Measurements from ENCODE around the gene GMPR2. TPM values are rescaled to one million over a fixed set of nuclear protein-coding genes. Genes with fewer than 3 reads are reported as not detected.
A peak's percentile ranks its signal among the peaks of the same experiment; 100 is the strongest.

Gene GMPR2
- total and polyA plus RNA-seq, 2 of the 13 experiments (the other 11 are each of a cell fraction or from before 2014, with no cell fraction given), result 210 to 273 TPM

GRCh38 chr14:24188251-24189058, 44.3 kb upstream of the GMPR2 start, which contains the start of gene IPO4 (continued):
- TF ChIP-seq PRMT3 (CRISPR knock-in tag; IDR thresholded peaks at IDR 0.05; ENCODE audit: borderline replicate concordance, low read depth) (no peak), ZEB1 (IDR thresholded peaks at IDR 0.05; ENCODE audit: insufficient replicate concordance, low read depth) (no peak), FOXJ3 (CRISPR knock-in tag; IDR thresholded peaks at IDR 0.05; ENCODE audit: borderline replicate concordance) (peak; percentile 84), ZNF557 (CRISPR knock-in tag; IDR thresholded peaks at IDR 0.05) (peak; percentile 90; the same call in 1 of the 2 replicates), ZNF724P (CRISPR knock-in tag; IDR thresholded peaks at IDR 0.05; ENCODE audit: borderline replicate concordance) (peak; percentile 77), FOXA1 (IDR thresholded peaks at IDR 0.05) (no peak), FOXA1 (CRISPR knock-in tag; IDR thresholded peaks at IDR 0.05) (peak; percentile 76), ZHX1 (CRISPR knock-in tag; IDR thresholded peaks at IDR 0.05; ENCODE audit: low read depth) (peak; percentile 97), ZNF709 (CRISPR knock-in tag; IDR thresholded peaks at IDR 0.05) (peak; percentile 99), YEATS2 (CRISPR knock-in tag; IDR thresholded peaks at IDR 0.05; ENCODE audit: borderline replicate concordance) (peak; percentile 100), PCBP2 (optimal IDR thresholded peaks at IDR 0.05; ENCODE audit: low read depth, low read length, poor library complexity, severe bottlenecking) (peak; percentile 73), PHF5A (CRISPR knock-in tag; IDR thresholded peaks at IDR 0.05; ENCODE audit: low read depth, unreplicated experiment) (peak; percentile 100), DRAP1 (CRISPR knock-in tag; IDR thresholded peaks at IDR 0.05) (peak; percentile 75), SSRP1 (CRISPR knock-in tag; IDR thresholded peaks at IDR 0.05) (peak; percentile 76), SRY (CRISPR knock-in tag; IDR thresholded peaks at IDR 0.05) (no peak)
- TF ChIP-seq, protein P1, sequence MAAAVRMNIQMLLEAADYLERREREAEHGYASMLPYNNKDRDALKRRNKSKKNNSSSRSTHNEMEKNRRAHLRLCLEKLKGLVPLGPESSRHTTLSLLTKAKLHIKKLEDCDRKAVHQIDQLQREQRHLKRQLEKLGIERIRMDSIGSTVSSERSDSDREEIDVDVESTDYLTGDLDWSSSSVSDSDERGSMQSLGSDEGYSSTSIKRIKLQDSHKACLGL (CRISPR knock-in tag; IDR thresholded peaks at IDR 0.05), result peak; percentile 100
- TF ChIP-seq, protein P2, sequence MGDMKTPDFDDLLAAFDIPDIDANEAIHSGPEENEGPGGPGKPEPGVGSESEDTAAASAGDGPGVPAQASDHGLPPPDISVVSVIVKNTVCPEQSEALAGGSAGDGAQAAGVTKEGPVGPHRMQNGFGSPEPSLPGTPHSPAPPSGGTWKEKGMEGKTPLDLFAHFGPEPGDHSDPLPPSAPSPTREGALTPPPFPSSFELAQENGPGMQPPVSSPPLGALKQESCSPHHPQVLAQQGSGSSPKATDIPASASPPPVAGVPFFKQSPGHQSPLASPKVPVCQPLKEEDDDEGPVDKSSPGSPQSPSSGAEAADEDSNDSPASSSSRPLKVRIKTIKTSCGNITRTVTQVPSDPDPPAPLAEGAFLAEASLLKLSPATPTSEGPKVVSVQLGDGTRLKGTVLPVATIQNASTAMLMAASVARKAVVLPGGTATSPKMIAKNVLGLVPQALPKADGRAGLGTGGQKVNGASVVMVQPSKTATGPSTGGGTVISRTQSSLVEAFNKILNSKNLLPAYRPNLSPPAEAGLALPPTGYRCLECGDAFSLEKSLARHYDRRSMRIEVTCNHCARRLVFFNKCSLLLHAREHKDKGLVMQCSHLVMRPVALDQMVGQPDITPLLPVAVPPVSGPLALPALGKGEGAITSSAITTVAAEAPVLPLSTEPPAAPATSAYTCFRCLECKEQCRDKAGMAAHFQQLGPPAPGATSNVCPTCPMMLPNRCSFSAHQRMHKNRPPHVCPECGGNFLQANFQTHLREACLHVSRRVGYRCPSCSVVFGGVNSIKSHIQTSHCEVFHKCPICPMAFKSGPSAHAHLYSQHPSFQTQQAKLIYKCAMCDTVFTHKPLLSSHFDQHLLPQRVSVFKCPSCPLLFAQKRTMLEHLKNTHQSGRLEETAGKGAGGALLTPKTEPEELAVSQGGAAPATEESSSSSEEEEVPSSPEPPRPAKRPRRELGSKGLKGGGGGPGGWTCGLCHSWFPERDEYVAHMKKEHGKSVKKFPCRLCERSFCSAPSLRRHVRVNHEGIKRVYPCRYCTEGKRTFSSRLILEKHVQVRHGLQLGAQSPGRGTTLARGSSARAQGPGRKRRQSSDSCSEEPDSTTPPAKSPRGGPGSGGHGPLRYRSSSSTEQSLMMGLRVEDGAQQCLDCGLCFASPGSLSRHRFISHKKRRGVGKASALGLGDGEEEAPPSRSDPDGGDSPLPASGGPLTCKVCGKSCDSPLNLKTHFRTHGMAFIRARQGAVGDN (CRISPR knock-in tag; IDR thresholded peaks at IDR 0.05), result peak; percentile 99
- TF ChIP-seq, protein P3, sequence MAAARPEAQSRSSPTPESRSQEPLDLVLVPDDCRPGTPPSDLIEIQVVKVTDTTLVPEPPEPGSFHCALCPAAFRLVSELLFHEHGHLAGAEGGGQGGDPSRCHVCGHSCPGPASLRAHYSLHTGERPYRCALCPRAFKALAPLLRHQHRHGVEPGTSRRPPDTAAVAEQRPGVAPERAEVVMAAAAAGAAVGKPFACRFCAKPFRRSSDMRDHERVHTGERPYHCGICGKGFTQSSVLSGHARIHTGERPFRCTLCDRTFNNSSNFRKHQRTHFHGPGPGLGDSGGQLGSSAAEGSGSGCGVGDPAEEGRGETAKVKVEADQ (CRISPR knock-in tag; IDR thresholded peaks at IDR 0.05; ENCODE audit: borderline replicate concordance), result peak; percentile 93
- TF ChIP-seq, protein P4, sequence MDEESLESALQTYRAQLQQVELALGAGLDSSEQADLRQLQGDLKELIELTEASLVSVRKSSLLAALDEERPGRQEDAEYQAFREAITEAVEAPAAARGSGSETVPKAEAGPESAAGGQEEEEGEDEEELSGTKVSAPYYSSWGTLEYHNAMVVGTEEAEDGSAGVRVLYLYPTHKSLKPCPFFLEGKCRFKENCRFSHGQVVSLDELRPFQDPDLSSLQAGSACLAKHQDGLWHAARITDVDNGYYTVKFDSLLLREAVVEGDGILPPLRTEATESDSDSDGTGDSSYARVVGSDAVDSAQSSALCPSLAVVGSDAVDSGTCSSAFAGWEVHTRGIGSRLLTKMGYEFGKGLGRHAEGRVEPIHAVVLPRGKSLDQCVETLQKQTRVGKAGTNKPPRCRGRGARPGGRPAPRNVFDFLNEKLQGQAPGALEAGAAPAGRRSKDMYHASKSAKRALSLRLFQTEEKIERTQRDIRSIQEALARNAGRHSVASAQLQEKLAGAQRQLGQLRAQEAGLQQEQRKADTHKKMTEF (CRISPR knock-in tag; IDR thresholded peaks at IDR 0.05), result peak; percentile 99
